C4-2B (cell line): Measurements from ENCODE around the gene FRAS1.

Source experiments
- CTCF ChIP-seq: fragments of 450-650 bp; conservative IDR thresholded peaks from 2 replicates; pipeline ENCODE4 v1.5.1; 2017; ENCODE audit warnings: mild to moderate bottlenecking
- ZFX ChIP-seq: fragments of 450-650 bp; IDR thresholded peaks from 2 replicates; pipeline ENCODE4 v1.6.1; 2017

- TF ChIP-seq CTCF: no peak
- TF ChIP-seq ZFX: no peak
These were observed 279.2 kb downstream of the FRAS1 start for GRCh38 chr4:78336093-78336943.
